ENCODE results near the gene COL4A2. TPM values are rescaled to one million over a fixed set of nuclear protein-coding genes. Genes with fewer than 3 reads are reported as not detected.
A peak's percentile ranks its signal among the peaks of the same experiment; 100 is the strongest.
"Not testable (repeated sequence)": the region's sequence is repeated elsewhere in the genome, so short reads cannot be mapped to it uniquely, and the experiment has no call there.

Gene COL4A2
- total RNA-seq, 1 donor from 2014 or later = 1,465 TPM

GRCh38 chr13:110517505-110518225 is 210.6 kb downstream of the COL4A2 start:
- peak; percentile 30 for DNase-seq (ENCODE audit: low read depth)

GRCh38 chr13:110518226-110518525 is 211.1 kb downstream of the COL4A2 start:
- DNase-seq (ENCODE audit: low read depth) = no peak

GRCh38 chr13:110518571-110518970 is 211.5 kb downstream of the COL4A2 start:
- no peak for DNase-seq (ENCODE audit: low read depth)

- DNase-seq (ENCODE audit: low read depth) = no peak
Observed at GRCh38 chr13:110519046-110519445, 212.0 kb downstream of the COL4A2 start.

- no peak for DNase-seq (ENCODE audit: low read depth)
Observed at GRCh38 chr13:110519506-110519905, 212.4 kb downstream of the COL4A2 start.

- peak; percentile 79 for DNase-seq (ENCODE audit: low read depth)
Observed at GRCh38 chr13:110520431-110521295, 213.6 kb downstream of the COL4A2 start.

GRCh38 chr13:110521296-110521680 is 214.2 kb downstream of the COL4A2 start:
- no peak for DNase-seq (ENCODE audit: low read depth)

- no peak for DNase-seq (ENCODE audit: low read depth)
Observed at GRCh38 chr13:110521946-110522345, 214.9 kb downstream of the COL4A2 start.

GRCh38 chr13:110522721-110523120 is 215.6 kb downstream of the COL4A2 start:
- no peak for DNase-seq (ENCODE audit: low read depth)

- no peak for DNase-seq (ENCODE audit: low read depth)
Observed at GRCh38 chr13:110523180-110523579, 216.1 kb downstream of the COL4A2 start.

- DNase-seq (ENCODE audit: low read depth) = no peak
Observed at GRCh38 chr13:110523838-110524540, 216.9 kb downstream of the COL4A2 start.

- DNase-seq (ENCODE audit: low read depth) = peak; percentile 41
Observed at GRCh38 chr13:110524541-110525257, 217.6 kb downstream of the COL4A2 start.

GRCh38 chr13:110525328-110526319 is 218.5 kb downstream of the COL4A2 start:
- peak; percentile 44 for DNase-seq (ENCODE audit: low read depth)

GRCh38 chr13:110528371-110528770 is 221.3 kb downstream of the COL4A2 start:
- DNase-seq (ENCODE audit: low read depth) = peak; percentile 42

- DNase-seq (ENCODE audit: low read depth) = no peak
Observed at GRCh38 chr13:110528911-110529310, 221.8 kb downstream of the COL4A2 start.

GRCh38 chr13:110529522-110530311 is 222.6 kb downstream of the COL4A2 start:
- no peak for DNase-seq (ENCODE audit: low read depth)

- no peak for DNase-seq (ENCODE audit: low read depth)
Observed at GRCh38 chr13:110531100-110531499, 224.0 kb downstream of the COL4A2 start.

- no peak for DNase-seq (ENCODE audit: low read depth)
Observed at GRCh38 chr13:110531671-110532083, 224.6 kb downstream of the COL4A2 start.

GRCh38 chr13:110532258-110532657 is 225.2 kb downstream of the COL4A2 start:
- not testable (repeated sequence) for DNase-seq (ENCODE audit: low read depth)

Measured in renal cortical epithelial cell (primary cell).